Cardiac fibroblast (primary cell): ENCODE measurements around the gene RAPGEF1.

Experiments
- DNase-seq, 2 donors: peaks; one replicate each; pipeline versions ENCODE4 v3.0.0 to v3.0.0-alpha.2; 2010; ENCODE audit warnings: low read depth in 2 of 2
- H3K4me3 ChIP-seq, 2 donors: replicated peaks in 1 of 2; 1 replicate in 1 of 2; 2 replicates in 1 of 2; pipeline ENCODE4 v1.5.1; 2011; ENCODE audit warnings: low read depth in 2 of 2, low read length in 2 of 2, mild to moderate bottlenecking in 2 of 2, moderate library complexity in 1 of 2
- TF ChIP-seq, protein P1 (sequence below): IDR thresholded peaks from one replicate; pipeline ENCODE4 v1.5.1; 2011; ENCODE audit warnings: low read depth, mild to moderate bottlenecking, low read length, inconsistent platforms

Gene RAPGEF1

DNA sequence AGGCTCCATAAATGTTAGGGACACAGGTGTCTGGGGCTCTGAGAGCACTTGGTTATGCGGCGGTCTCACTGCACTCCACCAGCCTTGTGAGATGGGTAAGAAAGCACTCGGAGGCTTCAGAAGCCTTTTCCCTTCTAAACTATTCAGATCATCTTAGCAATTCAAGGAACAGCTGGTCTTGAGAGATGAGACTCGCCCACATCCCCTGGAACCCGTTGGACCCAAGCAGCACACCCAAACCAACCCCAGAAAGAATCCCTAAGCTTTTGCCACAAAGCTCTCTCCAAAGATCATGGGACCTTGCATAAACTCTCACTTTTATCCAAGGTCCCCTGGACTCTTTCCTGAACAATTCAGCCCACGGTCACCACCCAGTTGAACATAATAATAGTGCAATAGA lies 90.2 kb downstream of the RAPGEF1 start:
- H3K4me3 ChIP-seq = no peak overlapping the region
- TF ChIP-seq, protein P1, sequence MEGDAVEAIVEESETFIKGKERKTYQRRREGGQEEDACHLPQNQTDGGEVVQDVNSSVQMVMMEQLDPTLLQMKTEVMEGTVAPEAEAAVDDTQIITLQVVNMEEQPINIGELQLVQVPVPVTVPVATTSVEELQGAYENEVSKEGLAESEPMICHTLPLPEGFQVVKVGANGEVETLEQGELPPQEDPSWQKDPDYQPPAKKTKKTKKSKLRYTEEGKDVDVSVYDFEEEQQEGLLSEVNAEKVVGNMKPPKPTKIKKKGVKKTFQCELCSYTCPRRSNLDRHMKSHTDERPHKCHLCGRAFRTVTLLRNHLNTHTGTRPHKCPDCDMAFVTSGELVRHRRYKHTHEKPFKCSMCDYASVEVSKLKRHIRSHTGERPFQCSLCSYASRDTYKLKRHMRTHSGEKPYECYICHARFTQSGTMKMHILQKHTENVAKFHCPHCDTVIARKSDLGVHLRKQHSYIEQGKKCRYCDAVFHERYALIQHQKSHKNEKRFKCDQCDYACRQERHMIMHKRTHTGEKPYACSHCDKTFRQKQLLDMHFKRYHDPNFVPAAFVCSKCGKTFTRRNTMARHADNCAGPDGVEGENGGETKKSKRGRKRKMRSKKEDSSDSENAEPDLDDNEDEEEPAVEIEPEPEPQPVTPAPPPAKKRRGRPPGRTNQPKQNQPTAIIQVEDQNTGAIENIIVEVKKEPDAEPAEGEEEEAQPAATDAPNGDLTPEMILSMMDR = no peak
- no peak for DNase-seq

DNA sequence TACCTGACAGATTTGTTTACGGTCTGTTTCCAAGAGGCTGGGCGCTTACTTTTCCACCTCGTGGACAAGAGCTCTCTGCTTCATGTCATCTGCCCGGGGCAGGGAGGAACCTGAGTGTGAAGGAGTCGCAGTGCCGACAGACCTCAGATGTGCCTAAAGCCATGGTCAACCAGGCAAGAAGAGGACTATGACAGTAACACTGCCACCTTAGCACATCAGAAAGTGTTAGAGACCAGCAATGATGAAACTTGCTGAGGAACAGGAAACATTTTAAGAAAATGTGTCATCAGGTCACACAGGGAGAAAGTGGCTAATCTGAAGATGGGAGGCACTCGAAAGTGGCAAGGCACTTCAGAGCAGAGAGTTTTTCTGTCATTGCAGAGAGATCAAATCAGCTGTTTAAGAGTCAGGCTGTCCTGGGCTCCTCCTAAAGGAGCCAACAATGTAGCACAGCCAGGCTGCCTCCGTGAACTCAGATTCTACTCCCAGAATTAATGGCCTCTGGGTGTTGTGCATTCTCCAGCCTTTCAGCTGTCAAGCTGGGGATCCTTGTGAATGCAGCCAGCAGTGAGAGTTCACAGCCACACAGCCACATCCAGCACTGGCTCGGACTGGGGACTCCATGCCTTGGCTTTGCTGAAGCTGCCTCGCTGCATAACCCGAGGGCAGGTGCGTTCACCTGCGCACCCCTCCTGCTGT lies 94.6 kb downstream of the RAPGEF1 start:
- TF ChIP-seq, protein P1 = no peak
- no peak for DNase-seq
- no peak overlapping the region for H3K4me3 ChIP-seq

DNA sequence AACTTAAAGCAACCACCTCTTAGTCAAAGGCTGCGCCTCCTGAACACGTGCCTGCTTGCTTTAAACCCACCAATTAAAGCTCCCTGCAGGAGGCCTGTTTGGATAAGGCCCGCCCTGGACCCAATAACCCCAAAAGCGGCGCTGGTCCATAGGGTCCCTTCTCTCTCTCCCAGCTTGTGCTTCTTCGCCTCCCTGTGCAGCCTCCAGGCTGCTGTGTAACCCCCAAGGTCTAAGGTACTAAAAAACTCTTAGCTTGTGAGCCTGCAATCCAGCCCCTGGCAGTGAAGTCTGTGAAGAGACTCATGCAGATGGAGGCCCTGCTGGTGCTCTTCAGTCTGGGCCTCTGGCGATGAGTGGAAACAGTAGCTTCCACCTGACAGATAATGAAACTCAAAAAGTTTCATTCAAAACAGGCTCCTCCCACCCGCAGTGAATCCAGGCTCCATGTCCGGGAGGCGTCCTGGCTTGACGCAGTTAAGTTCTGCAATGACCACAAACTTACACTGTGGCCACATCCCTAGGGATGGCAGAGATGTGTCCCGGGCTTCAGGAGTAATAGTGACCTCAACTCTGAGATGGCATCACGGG lies 97.3 kb downstream of the RAPGEF1 start:
- no peak overlapping the region for H3K4me3 ChIP-seq
- no peak for DNase-seq
- TF ChIP-seq, protein P1 = no peak

DNA sequence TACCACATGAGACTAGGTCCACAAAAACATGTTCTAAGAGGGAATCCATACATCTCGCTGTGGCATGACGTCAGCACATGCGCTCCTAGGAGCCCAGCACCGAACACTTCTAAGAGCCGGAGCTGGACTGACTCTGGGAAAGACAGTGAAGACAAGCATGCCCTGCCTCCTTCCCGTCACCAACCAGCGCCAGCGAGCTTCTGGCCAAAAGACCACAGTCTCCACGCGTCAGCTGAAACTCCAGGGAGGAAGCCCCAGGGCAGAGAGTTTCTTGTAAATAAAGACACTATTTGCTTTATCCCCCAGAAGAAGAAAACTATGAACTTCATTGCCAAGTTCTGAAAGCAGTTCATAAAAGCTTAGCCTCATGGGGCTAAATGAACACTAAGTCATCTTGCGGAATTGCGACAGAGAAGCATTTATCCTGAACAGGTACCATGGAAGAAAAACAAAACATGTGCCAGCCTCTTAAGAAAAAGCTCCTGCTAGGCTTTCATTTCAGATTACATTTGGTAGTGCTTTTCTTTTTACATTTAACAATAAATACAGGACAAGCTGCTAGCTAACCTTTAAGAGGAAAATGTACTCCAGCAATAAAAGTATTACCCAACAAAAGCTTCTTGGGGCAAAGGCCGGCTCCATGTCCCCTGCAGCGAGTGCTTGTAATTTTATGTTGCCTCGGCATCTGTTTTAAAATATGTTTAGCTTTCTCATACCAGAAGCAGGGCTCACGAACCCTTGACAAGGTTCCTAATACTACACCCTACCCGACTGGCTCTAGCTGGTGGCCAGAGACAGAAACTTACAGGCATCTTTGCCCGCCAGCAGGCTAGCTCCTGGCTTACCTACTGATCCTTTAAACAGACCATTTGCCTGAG lies 98.0 kb downstream of the RAPGEF1 start:
- TF ChIP-seq, protein P1 = no peak
- DNase-seq = peak in 1 of 2 donors; percentile 36
- no peak overlapping the region for H3K4me3 ChIP-seq

DNA sequence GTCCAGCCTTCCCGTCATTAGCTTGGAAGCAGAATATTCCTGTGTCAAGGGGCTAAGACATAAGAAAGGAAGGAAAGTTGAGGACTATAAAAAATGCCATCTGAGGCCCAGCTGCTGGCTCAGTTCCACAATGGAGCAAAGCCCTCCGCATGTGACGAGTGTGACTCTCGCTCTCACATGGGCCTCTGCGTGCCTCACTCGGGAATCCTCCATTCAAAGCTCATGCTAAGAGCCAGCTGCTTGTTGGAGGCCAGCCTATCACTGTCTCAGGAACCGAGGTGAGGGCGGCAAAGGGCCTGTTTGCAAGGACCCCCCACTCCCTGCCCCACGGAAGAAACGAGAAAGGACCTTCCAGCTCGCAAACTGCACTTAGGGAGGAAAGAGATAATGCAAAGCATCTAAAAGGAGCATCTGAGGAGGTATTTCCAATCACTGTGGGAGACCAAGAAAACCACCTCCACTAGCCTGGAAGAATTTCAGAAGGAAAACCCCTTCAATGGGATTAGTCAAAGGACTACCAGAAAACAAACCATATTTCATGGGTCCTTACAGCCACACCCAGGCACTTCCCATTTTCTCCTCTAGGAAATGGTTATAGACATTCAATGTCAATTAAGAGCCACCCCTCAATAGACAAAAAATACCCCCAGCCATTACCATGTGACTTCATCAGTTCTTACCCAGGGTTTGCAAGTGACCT lies 99.3 kb downstream of the RAPGEF1 start:
- TF ChIP-seq, protein P1 = peak; percentile 2
- DNase-seq = peak in 1 of 2 donors; percentile 77
- H3K4me3 ChIP-seq = no peak overlapping the region

DNA sequence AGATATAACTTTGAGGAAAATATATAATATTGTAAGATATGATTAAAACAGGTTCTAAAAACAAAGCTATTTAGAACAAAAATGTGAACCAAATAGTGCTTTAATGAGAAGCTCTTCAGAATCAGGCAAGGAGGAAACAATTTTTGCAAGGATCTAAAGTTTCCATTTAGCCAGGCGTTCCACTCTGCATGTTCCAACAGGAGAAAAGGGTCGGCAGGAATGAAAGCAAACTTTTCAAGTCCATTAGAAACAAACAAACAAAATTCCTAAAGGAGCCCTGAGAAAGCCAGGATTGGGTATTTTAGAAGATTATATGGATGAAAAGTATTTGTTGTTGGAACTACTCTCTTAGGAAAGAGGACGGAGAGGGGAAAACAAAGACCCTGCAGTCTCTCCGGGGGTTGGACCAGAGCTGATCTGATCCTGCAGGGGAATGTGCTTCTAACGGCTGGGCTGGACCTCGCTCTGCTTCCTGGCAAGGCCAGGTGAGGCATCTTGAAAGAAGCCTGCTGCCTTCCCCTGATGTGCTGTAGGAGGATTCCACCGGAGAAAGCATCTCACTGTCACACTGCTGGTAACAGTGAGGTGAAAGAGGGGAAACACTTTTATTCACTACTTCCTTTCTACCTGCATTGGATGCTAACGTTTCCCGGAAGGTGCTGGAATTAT lies 100.0 kb downstream of the RAPGEF1 start:
- DNase-seq = no peak
- TF ChIP-seq, protein P1 = no peak
- no peak overlapping the region for H3K4me3 ChIP-seq
